NCI-H2227 treated with DMSO at 0.1 percent for 48 hours (cell line): ENCODE data around the gene TAPBP.
A peak's percentile ranks its signal among the peaks of the same experiment; 100 is the strongest.
"Not testable (repeated sequence)": the region's sequence is repeated elsewhere in the genome, so short reads cannot be mapped to it uniquely, and the experiment has no call there.

ENCODE experiments used
- DNase-seq: peaks from one replicate; lab custom pipeline; 2025; lab: John Stamatoyannopoulos, UW

TAPBP gene

GRCh38 chr6:33296797-33297405 lies 17.0 kb downstream of the TAPBP start:
- DNase-seq, result no peak

GRCh38 chr6:33295621-33296369 lies 18.1 kb downstream of the TAPBP start:
- no peak for DNase-seq

GRCh38 chr6:33294086-33294823 lies 19.6 kb downstream of the TAPBP start:
- DNase-seq, result no peak

GRCh38 chr6:33292996-33293682 lies 20.7 kb downstream of the TAPBP start:
- no peak for DNase-seq

- no peak for DNase-seq
Observed at GRCh38 chr6:33290459-33290858, 23.4 kb downstream of the TAPBP start.

- no peak for DNase-seq
Observed at GRCh38 chr6:33289784-33290315, 24.0 kb downstream of the TAPBP start.

GRCh38 chr6:33288921-33289783 lies 24.7 kb downstream of the TAPBP start, which contains the start of the genes PFDN6 and WDR46:
Gene PFDN6, plus strand, starts transcription at chr6:33289601. Its CDS starts 256 bp downstream, at chr6:33289857.
Gene WDR46, minus strand, starts transcription at chr6:33289239. Its CDS starts 69 bp downstream, at chr6:33289170.
- peak; percentile 98 for DNase-seq

- no peak for DNase-seq
Observed at GRCh38 chr6:33288141-33288920, 25.5 kb downstream of the TAPBP start.

- DNase-seq, result no peak
Observed at GRCh38 chr6:33286946-33287914, 26.6 kb downstream of the TAPBP start.

GRCh38 chr6:33285214-33285613 lies 28.7 kb downstream of the TAPBP start:
- not testable (repeated sequence) for DNase-seq

GRCh38 chr6:33280539-33280938 lies 33.3 kb downstream of the TAPBP start:
- no peak for DNase-seq

- DNase-seq, result no peak
Observed at GRCh38 chr6:33279971-33280511, 33.8 kb downstream of the TAPBP start.

- DNase-seq, result no peak
Observed at GRCh38 chr6:33279257-33279695, 34.6 kb downstream of the TAPBP start.

- no peak for DNase-seq
Observed at GRCh38 chr6:33278810-33279209, 35.1 kb downstream of the TAPBP start.

GRCh38 chr6:33278392-33278741 lies 35.5 kb downstream of the TAPBP start:
- no peak for DNase-seq

- no peak for DNase-seq
Observed at GRCh38 chr6:33277663-33278391, 36.1 kb downstream of the TAPBP start.

- peak; percentile 92 for DNase-seq
Observed at GRCh38 chr6:33276864-33277662, 36.8 kb downstream of the TAPBP start, which contains the start of gene B3GALT4. Gene B3GALT4, plus strand, starts transcription at chr6:33277123. Its CDS starts 297 bp downstream, at chr6:33277420.
